ENCODE results near the gene TMEM63C.

DNA sequence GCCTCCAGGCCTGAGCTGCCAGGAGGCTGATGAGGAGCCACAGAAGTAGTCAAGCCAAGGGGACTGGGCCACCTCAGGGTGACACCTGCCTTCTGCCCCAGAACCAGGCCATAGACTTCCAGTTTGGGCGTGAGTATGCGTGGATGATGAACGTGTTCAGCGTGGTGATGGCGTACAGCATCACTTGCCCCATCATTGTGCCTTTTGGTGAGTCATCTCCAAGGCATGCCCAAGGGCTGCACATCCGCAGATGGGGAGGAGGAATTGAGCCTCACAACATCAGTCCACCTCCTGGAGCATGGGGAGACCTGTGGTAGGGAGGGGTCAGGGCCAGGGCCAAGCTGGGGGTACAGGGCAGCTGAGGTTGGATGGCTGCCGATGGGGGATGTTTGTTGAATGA, 67.1 kb downstream of the TMEM63C start:
- TF ChIP-seq, protein P1, sequence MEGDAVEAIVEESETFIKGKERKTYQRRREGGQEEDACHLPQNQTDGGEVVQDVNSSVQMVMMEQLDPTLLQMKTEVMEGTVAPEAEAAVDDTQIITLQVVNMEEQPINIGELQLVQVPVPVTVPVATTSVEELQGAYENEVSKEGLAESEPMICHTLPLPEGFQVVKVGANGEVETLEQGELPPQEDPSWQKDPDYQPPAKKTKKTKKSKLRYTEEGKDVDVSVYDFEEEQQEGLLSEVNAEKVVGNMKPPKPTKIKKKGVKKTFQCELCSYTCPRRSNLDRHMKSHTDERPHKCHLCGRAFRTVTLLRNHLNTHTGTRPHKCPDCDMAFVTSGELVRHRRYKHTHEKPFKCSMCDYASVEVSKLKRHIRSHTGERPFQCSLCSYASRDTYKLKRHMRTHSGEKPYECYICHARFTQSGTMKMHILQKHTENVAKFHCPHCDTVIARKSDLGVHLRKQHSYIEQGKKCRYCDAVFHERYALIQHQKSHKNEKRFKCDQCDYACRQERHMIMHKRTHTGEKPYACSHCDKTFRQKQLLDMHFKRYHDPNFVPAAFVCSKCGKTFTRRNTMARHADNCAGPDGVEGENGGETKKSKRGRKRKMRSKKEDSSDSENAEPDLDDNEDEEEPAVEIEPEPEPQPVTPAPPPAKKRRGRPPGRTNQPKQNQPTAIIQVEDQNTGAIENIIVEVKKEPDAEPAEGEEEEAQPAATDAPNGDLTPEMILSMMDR (conservative IDR thresholded peaks at IDR 0.05; ENCODE audit: low read length), result no peak
- TF ChIP-seq EZH2phosphoT487 (IDR thresholded peaks at IDR 0.05; ENCODE audit: borderline replicate concordance, low read depth, low read length), result no peak

Data from OCI-LY7 (cell line).